Measurements from ENCODE around the gene SLC35A5.

The SLC35A5 gene

DNA sequence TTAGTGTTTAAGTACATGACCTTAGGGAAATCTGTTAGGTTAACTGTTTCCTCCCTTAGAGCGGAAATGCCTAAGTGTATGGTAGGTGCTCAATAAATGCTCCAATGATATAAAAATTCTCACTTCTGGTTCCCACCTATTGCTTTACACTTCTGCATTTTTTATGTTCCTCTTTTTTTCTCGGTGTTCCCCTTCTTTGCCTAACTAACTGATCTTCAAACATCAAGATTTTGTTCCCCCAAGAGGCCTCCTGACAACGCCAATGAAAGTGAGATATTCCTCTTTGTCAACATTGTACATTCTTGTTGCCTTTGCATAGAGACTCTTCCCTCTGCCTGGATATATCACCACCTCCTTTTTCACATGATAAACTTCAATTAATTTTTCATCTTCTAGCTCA, 17.4 kb downstream of the SLC35A5 start:
- DNase-seq, result no peak

DNA sequence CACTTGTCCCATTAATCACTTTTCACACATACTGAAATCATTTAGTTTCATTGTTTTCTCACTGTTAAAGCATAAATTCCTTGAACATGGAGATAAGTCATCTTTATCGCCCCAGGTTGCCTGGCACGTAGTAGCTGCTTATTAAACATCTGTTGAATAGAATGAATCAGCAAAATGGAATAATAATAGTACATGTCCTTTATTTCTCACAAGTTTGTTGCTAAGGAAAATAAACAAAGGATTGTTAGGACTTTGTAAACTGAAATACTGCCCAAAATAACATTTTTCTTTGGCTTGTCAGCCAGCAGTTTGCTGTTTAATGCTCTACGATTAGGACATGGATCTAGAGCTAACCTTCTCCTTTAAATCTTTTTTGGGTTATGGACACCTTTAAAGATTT, 17.9 kb downstream of the SLC35A5 start:
- no peak for DNase-seq

DNA sequence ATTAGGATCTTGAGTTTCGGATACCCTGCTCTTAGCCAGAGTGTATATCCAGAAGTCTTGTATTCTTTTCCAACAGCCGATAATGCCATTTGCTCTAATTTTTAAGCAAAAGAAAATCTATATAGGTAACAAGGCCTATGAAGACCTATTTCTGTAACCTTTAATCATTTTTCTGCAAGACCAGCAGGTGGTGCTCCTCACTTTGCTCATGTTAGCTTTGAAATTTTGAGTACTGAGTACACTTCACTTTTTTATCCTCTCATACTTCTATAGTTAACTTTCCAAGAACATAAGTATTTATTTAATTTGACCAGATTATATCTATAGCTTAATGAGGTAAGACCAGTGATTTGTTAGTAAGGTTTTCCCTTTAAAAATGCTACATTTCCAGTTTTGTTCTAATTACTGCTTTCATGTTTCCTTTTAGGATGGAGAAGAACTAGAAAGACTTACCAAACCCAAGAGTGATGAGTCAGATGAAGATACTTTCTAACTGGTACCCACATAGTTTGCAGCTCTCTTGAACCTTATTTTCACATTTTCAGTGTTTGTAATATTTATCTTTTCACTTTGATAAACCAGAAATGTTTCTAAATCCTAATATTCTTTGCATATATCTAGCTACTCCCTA, 20.5 kb downstream of the SLC35A5 start:
- no peak for DNase-seq

DNA sequence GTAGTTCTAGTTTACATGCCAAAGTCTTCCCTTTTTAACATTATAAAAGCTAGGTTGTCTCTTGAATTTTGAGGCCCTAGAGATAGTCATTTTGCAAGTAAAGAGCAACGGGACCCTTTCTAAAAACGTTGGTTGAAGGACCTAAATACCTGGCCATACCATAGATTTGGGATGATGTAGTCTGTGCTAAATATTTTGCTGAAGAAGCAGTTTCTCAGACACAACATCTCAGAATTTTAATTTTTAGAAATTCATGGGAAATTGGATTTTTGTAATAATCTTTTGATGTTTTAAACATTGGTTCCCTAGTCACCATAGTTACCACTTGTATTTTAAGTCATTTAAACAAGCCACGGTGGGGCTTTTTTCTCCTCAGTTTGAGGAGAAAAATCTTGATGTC, 21.3 kb downstream of the SLC35A5 start:
- no peak for DNase-seq

DNA sequence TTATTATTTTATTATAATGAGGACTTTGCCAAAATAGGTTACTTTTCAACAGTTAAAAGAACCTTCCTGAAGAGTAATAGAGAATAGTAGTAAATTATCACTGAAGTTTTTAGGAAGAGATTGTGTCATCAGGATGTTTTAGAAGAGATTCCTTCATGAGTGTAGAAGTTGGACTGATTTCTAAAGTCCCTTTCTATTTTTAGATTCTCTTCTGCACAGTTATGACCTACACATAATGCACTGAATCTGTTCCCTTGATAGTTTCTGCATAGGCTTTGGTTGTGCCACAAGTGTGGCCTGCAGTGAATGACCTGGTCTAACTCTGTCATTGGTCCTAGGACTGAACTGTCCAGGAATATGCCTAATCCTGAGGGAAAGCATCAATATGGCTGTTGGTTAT, 23.9 kb downstream of the SLC35A5 start:
- DNase-seq, result no peak

DNA sequence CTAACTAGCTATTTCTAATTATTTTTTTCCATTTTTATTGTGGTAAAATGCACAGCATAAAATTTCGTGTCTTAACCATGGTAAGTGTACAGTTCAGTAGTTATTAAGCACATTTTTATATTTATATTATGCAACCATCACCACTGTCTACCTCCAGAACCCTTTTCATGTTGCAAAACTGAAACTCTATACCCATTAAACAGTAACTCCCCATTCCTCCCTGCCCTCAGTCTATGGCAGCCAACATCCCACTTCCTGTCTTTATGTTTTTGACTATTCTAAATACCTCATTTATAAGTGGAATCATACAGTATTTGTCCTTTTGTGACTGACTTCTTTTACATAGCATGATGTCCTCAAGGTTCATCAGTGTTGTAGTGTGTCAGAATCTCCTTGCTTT, 25.5 kb downstream of the SLC35A5 start:
- no peak for DNase-seq

DNA sequence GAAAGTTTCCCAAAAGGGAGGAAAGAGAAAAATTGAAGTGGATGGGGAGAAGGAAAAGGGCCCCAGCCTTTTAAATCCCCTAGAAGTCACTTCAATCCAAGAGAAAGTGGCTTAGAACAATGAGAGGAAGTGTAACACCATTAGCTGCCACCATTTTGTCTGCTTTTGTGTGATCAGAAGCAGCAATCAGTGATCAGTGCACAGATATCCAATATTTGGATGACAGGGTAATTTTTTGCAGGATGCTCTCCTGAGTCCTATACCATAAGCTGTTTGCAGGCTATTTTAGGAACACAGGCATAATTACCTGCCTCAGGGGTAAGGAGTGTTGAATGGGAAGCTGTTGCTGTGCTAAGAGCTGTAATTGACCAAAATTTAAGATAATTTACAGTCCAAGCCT, 31.4 kb downstream of the SLC35A5 start:
- no peak for DNase-seq

DNA sequence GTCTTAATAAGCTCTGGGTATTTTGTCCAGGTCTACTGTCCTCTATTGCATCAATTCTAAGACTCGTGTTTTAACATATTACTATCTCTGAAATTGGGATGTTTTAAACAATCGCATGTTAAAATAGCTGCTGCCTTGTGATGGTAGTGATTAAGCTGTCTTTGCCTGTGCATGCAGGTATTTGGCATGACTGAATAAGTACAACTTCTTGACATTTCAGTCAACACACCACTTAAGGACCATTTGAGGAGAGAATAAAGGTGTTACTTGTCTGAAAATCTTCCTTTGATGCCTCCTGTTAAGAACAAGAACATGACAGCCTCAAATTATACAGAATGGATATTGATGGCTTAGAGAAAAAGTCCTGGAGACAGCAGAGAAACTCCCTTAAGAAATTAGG, 33.0 kb downstream of the SLC35A5 start:
- no peak for DNase-seq

DNA sequence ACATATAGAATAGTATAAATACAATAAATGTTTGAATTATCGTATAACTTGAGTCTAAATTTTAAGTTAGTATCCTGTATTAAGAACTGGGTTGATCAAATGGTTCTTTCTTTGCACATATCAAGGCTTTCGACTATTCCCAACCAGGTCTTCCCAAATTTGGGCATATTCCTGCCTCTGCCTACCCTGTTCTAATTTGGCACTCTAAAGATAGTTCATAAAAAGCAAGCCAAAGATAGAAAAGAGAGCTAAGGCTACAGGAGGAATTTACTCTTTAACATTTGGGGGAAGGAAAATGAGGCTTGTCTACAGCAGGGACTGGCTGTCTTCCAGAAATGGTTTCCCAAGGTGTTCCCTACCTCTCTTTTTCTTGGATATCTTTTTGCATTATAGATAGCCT, 36.1 kb downstream of the SLC35A5 start:
- DNase-seq, result no peak

DNA sequence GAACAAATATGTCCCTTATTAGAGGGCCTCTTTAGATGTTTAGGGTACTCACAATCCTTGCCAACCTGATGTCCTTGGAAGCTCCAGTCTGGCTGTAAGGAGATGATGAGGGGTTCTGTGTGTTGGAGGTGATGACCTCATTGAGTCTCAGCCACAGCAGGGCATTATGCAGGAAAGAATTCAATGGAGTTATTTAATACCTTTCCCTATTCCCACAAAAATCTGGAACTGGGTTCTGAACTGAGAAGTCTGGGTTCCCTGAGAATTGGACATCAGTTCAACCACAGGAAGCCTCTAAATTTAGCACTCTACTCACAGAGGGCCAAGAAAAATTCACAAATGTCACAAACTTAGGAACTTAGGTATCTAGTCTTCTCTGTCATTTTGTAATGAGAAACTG, 36.9 kb downstream of the SLC35A5 start:
- no peak for DNase-seq

DNA sequence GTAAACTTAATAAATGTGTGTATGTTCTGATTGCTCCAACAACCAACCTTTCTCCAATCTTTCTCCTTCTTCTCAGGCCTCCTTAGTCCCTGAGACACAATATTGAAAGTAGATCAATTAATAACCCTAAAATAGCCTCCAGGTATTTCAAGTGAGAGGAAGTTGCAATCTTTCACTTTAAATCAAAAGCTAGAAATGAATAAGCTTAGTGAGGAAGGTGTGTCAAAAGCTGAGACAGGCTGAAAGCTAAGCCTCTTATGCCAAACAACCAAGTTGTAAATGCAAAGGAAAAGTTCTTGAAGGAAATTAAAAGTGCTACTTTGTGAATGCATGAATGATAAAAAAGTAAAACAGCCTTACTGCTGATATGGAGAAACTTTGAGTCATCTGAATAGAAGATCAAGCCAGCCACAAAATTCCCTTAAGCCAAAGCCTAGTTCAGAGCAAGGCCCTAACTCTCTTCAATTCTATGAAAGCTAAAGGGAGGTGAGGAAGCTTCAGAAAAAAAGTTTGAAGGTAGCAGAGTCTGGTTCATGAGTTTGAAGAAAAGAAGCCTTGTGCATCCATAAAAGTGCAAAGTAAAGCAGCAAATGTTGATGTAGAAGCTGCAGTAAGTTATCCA, 40.5 kb downstream of the SLC35A5 start:
- DNase-seq, result no peak

DNA sequence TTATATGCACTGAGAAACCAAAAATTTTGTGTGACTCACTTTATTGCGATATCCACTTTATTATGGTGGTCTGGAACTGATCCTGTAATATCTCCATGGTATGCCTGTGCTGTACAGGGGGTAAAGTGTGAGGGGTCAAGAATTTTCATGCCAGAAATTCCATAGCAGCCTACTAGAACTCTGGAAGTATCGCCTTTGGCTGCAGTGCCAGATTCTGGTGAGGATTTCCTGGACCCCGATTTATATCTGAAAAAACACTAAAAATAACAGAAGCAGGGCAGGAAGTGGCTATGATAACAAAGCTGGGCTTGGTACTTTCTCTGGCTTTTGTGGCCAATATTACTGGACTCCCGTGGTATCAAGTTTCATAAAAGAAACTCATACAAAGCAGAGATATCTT, 42.7 kb downstream of the SLC35A5 start:
- no peak for DNase-seq

DNA sequence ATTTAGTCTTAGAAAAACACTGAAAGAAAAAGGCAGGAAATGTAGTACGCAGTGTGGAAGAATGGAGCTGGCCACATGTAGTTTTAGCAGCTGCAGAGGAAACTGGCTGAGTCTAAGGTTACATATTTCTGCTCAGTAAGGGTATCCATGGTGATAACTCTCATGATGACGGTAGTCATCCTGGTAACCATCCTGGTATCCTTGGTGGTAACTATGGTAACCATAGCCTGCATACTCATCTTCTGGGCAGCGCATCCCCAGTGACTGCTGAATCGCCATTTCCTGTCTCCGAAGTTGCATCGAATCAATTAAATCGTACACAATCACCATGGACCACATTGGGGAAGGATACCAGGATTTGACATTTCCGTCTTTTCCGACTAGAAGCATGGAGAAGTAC, 43.4 kb downstream of the SLC35A5 start:
- no peak for DNase-seq

DNA sequence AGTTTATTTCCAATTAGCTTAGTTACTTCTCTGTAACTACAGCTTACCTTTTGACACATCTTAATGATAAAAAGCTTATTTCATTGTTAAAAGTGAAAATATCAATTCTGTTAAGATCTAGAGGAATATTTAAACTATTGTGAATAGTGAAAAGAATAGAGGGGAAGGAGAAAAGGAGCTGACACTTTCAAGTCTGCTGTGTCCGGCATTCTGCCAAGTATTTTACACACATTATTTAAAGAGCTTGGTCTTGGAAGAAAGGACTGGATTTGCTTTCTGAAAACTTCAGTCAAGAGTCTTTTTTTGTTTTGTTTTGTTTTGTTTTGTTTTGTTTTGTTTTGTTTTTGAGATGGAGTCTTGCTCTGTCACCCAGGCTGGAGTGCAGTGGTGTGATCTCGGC, 44.3 kb downstream of the SLC35A5 start:
- no peak for DNase-seq

DNA sequence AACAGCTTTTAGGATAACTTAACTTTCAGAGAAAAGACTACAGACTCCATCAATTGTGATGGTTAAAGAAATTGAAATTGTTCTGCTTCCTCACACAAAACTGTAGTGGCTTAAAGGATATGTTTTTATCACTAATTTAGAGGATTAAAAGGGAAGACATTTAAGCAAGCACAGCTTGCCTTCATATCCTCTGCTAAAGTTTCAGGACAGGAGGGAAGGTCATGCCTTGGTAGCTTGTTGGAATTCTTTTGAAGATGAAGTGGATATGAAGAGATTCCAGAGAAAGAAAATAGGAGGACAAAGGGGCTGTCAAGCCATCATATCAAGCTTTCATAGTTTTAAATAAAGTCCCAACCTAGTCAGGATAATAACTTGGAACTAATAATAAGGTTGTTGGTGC, 46.0 kb downstream of the SLC35A5 start:
- DNase-seq, result no peak

DNA sequence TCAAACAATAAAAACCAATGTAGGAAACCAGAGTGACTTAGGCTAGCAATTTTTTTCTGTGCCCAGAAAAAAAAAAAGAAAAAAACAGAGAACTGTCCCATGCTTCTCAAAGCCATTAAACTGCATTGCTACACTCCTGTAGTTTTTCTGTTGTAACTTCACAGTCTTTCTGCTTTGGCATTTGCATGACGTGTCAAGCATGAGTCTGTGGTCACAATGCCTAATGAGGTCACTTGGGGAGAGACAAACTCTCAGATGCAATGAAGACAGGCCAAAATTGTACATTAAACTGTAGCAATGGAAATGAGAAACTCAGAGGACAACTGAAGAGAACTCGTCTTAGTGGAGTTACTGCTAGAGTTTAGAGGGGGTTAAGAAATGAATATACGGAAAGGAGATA, 48.3 kb downstream of the SLC35A5 start:
- DNase-seq, result no peak

DNA sequence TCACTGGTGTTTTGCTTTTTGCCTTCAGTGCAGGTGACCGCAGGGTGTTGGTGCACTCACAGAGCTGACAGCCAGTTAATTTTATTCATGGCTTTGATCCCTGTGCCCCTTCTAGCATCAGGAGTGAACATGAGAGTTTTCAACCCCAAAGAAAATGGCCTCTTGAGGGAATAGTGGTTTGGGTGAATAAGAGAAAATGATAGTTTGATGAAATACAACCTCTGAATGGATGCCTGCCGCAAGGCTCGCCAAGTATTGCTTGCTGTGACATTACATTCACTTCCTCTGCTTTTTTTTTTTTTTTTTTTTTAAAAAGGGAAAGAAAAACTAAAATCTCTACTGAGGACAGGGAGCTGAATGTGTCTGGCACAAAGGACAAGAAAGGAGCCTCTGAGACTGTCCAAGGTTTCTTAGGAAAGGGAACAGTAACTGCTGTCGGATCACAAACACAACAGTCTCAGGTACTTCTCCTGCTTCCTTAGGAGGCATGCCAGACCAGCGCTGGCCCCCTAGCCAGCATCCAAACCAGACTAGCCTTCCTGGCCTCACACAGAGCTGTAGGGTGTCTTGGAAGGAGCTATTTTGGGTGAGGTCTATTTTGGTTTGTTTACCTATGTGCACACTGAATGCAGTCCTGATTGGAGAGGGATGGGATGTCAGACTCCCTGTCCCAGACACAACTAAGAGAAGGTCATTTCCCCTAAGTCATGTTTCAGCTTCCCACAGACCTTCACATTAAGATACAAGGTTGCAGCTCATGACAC, 50.1 kb downstream of the SLC35A5 start:
- no peak for DNase-seq

DNA sequence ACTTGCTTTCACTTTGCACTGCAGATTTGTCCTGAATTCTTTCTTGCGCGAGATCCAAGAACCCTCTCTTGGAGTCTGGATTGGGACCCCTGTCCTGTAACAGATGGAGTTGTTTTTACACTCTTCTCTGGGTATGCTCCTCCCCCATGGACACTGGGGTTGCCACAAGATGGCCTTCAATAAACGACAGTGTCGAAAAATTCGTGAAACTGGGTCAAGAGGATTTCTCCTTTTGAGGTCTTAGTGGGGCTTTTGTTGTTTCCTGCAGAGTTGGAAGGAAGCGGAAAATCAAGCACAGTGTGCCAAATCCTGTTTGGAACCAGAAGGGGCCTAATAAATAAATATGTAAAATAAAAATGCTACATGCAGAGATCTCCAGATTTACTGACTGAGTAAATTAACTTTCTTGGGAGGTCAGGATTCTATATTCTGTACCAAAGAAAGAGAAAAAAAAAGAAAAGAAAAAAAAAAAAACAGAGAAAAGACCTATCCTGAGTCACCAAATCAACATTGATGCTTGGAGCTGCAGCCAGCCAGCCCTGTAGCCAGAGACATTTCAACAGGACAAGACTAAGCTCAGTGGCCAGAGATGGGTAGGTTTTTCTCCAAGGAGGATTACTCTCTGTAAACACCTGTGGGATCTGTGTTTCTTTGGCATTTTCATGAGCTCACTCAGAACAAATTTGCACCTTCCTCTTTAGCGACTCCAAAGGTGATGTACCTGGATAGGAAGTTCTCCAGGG, 54.3 kb downstream of the SLC35A5 start:
- DNase-seq, result no peak

DNA sequence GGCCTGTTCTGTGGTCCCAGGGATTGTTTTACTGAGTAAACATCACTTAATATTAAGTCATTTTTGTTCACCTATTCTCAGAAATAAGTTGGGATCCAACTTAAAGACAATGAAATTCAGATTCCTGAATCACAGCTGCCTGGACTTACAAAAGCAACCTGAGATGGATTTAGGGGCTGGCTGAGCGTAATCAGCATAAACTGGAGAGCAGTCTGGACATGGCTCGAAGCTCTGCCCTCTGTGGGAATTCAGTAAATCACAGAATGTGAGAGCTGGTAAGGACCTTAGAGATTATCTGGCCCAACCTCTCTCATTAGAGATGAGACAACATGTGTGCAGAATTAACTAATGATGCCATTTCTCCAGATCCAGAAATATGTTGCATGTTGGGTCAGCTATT, 55.4 kb downstream of the SLC35A5 start:
- DNase-seq, result no peak

DNA sequence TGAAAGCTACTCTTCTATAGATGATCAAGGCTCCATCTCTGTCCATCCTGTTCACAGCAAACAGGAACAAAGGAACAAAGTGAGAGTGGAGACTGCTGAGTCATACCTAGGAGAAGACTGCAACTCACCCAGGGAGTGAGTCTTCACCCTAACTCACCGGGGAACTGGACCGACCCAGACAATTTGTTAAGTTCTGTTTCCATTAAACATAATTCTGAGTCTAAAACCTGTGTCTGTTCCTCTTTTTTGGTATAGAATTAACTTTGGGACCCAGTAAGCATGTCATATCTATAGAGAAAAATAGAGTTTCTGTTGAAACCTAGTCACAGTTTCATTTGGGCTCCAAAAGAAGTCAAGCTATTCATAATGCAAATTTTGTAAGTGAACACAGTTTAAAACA, 57.5 kb downstream of the SLC35A5 start:
- no peak for DNase-seq

DNA sequence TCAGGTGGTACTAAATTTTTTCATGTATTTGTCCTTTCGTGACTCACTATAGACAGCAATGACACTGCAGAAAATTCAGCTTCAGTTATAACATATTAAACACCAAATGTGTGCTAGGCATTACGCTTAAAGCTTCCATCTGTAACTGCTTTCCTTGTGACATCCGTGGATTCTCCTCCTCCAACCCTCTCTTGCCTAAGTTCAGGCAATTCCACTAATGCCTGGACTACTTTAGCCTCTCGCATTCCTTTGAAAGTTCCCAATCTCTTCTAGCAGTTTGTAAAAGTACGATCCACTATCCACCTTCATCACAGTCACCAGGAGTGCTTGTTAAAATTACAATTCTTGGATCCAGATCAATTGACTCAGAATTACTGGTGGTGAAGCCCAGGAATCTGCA, 61.4 kb downstream of the SLC35A5 start:
- no peak for DNase-seq

DNA sequence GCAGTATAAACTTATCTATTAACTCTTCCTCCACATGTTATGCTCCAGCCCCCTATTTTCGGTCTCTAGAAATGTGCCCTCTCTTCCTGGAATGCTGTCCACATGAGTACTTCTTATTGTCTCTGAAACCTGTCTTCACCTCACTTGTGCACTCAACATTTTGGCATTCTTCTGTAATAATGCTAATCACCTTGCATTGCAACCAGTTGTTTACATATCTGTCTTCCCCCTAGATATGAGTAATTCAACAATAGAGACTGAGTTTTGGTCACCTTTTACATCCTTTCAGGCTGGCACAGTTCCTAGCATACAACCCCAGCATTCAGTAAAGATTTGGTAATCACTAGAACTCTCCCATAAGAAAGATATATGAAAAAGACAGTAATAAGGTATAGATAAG, 61.9 kb downstream of the SLC35A5 start:
- no peak for DNase-seq

DNA sequence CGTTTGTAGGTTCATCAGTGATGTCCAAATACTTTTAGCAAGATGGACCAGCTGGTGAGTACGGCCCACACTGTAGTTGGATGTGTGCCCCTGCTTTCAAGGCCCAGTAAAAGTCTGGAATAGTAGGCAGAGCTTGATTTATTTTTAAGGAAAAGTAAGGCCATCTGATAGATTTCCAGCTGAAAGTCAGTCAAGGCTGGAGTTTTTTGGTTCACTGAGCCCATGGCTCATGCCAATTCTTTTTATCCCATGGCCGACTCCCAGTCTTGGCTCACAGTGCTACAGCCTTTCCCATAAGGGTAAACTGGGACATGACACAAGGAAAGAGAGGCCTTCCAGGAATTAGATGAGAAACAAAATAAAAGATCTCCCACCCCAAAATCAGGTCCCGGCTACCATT, 65.6 kb downstream of the SLC35A5 start:
- DNase-seq, result no peak

DNA sequence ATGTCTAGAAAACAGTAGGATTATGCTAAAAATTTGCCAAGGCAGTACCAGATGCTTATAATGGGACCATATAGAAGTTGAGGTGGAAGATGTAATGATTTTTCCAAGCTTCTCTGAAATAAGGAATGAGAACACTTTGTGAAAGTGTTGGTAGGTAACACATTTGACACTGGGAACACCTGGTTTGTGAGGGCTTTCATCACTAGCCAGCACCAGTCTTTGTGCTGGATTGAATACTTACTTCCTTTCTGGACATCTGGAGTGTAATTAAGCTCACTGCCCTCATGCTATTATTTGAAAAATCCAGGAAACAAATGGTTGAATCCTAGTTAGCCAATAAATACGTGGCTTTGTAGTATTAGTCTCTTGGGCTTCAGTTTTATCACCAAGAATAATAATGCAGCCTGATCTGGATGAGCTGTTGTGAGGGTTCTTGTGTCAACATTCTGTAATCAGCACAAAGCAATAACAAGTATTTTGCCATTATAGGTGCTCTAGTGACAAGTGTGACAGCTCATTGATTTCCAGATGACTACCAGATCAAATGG, 66.1 kb downstream of the SLC35A5 start:
- DNase-seq, result peak; percentile 34

Data from NCI-H2081 treated with DMSO at 0.1 percent for 48 hours (cell line).